Activated T-helper 1 cell treated with anti-CD3 and anti-CD28 coated beads, Interleukin-2, amount 50 U/mL, for 16 hours (primary cell): ENCODE data around the gene VWA8.

Experiments
- DNase-seq, 2 donors: peaks; one replicate each; pipeline ENCODE4 v3.0.0-alpha.2; 2020; ENCODE audit warnings: low read depth in 1 of 2, low spot score in 1 of 2

VWA8 gene

DNA sequence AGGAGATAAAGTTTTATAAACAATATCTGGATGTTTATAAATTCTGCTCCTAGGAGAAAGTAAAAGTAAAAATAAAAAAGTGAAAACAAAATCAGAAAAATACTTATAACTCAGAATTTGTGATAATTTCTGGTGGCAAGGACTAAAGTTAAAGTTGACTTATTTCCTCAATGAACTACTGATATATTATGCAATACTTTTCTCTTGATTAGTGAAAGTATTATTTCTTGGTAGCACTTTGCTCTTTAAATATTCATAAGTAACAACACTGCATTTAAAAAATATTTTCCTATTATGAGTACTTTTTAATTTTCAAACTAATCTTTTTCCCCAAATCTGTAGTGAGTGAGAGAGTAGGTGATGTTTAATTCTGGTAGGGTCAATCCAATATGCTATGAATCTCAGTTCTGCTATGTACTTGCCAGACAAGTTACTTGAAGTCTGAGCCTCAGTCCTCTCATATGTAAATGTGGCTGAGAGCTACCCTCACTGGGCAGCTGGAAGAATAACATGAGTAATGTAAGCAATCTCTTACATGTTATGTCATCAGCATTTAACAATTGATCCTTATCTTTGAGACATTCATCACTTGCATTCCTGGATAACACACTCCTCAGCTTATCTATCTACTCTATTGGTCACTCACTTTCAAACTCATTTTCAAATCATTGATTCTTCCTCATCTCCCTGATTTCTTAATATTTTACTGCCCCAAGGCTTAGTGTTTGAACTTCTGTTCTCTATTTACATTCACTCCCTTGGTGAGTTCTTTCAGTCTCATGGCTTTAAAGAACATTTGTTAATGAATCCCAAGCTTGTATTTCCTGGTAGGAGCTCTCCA lies 264.5 kb downstream of the VWA8 start:
- DNase-seq, result no peak

DNA sequence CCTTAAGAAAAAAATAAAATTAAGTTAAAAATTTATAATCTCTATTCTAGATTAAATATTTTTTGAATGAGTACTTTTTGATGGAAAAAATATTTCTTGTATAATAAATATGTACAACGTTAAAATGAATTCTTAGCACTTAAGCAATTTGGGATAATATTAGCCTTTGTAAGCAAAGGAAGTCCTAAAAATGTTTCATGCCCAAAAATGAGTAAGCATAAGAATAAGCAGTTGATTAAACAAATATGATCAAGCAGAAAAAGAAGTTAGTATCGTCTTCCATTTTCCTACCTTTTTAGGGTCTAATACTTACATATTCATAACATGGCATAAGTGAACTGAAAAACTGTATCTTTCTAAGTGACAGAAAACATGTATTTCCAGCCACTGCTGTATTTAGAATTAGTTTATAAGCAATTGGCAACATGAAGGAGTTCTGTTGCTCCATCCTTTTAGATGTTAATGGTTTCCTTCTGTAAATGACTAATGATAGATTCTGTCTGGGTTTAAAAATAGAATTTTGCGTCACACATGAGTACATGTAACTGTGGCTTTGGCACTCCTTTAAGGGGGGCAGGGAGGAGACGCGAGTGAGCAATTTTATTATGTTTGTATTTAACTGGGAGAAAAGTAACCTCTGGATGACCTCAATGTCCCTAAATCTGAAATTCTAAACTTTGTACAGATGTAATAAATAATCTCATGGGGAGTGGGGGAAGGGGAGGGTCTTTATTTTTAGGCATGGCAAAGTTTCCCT lies 266.2 kb downstream of the VWA8 start:
- DNase-seq, result no peak

DNA sequence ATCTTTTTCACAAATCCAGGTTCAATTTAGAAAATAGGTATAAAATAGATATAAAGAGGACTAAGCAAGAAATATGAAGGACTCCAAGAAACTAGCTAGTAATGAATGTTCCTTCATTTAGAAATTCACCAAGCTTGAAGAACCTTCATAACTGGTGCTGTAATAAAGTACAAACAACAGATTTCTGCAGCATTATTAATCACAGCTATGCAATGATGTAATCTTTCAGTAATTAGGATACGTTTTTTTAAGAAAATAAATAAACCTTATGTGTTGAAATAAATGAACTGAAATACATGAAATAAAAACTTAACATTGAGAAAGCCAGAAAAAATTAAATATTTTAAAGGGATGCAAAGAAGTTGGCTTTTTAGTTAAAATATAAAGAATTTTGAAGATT lies 267.5 kb downstream of the VWA8 start:
- DNase-seq, result no peak

DNA sequence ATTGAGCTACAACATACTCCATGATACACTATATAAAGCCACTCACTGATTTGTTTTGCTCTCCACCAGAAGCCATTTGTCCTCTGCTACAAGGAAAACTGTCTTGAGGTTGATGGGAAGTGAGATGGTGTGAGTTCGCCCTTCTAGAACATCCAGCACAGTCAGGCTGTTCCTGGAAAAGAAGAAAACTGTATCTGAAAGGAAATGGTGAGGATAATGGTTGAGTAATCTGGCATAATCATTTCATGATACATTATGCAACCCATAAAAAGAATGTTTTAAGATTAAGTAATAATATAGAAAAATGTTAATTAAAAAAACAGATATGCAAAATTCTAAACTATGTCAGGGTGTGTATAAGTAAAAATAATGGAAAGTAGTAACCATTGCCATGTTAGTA lies 269.6 kb downstream of the VWA8 start:
- no peak for DNase-seq

DNA sequence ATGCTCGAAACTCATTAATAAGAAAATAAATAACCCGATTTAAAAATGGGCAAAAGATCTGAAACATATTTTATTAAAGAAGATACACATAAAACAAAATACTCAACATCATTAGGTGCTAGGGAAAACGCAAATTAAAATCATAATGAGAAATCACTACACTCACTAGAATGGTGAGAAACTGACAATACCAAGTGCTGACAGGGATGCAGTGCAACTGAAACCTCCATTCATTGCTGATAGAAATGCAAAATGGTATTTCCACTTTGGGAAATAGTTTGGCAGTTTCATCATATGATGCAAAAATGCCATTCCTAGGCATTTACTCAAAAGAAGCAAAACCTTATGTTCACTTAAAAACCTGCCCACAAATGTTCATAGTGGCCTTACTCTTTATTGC lies 278.1 kb downstream of the VWA8 start:
- DNase-seq, result no peak

DNA sequence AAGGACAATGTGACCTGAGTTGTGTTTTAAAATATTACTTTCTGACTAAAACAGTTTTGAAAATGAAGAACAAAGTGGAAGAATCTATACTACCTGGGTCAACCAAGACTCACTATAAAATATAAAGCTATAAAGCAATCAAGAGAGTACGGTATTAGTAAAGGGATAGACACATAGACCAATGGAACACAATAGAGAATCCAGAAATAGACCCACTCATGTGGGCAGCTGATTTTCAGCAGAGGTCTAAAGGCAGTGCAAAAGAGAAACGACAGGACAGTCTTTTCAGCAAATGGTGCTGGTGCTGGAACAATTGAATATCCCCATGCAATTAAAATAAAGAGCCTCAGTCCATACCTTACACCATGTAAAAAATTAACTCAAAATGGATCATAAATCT lies 278.9 kb downstream of the VWA8 start:
- DNase-seq, result no peak

DNA sequence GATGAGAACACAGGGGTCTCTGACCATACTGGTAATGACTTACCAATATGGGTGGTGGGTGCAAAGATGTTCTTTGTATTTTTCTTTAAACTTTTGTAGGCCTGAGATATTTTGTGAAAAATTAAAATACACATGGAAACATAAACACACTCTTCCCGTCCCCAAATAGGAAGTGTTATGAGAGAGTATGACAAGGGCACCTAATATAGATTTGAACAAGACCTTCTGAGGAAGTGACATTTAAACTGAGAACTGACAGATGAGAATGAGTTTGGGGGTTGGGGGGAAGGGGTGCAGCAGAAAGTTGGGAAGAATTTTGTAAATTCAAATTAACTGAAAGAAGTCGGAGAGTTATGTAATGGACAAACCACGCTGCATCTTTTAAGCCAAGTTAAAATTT lies 279.3 kb downstream of the VWA8 start:
- DNase-seq, result no peak

DNA sequence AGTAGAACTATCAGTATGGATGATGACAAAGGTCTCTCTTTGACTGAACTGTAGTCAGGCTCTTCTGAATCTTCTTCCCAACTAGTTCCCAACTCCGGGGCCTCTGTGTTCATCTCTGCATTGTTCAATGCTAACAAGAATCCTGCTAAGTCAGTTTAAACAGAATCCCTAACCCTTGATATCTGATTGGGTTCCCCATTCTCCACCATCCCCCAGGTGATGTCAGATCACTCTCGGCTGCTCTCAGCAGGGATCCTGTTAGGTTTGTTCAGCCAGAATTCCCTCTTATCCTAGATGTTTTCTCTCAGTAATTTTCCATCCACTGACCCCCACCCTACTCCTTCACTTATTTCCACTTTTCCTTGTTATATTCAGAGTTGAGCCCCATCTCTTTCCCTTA lies 280.0 kb downstream of the VWA8 start:
- no peak for DNase-seq

DNA sequence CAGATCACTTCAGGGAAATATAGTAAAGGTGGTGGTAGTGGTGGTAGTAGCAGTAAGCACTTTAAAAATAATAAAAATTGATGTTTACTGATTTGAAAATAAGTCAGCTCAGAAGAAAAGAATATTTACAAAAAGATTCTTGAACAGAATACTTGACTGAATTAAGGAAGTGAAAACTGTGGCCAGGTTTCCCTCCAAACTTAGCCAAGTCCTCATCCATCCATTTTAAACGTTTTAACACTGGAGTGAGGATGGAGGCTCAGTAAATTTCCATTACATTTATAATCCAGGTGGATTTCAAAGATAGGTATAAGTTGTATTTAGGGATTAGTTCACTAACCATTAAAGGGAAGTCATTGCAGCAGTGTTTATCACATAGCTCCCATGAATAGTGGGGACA lies 282.1 kb downstream of the VWA8 start:
- DNase-seq, result no peak

DNA sequence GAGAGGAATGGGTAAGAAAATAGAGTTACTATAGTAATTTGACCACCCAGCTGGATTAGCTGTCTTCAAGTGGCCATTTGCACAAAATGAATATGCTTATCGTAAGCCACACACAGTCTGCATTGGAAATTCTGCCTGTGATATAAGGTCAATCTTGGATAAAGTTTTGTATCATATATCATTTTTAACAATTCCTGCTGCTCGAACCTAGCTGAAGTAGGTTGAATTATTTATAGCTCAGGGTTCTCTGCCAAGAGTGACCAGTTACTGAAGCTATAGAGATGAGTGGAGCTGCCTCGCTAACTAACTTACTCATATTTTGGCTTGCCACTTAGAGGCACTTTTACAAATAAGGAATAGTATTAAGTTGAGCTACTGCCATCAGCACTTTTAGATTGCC lies 282.7 kb downstream of the VWA8 start:
- DNase-seq, result no peak

DNA sequence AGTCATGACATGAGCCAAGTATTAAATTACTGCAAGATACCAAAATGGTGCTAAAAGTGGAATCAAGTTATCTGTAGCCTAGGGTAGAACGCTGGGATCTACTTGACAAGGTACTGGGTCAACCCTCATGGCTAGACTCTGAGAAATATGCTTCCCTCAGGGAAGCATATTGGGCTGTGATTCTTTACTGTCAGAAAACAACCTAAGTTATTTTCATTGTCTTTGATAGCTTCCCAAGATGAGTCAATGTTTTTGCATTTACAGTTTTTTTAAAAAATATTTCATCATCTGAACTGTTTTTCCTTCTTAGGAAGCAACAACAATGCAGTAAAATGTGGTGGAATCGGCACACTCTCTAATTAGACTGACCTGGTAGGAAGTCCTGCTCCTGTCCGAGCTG lies 285.6 kb downstream of the VWA8 start:
- no peak for DNase-seq

DNA sequence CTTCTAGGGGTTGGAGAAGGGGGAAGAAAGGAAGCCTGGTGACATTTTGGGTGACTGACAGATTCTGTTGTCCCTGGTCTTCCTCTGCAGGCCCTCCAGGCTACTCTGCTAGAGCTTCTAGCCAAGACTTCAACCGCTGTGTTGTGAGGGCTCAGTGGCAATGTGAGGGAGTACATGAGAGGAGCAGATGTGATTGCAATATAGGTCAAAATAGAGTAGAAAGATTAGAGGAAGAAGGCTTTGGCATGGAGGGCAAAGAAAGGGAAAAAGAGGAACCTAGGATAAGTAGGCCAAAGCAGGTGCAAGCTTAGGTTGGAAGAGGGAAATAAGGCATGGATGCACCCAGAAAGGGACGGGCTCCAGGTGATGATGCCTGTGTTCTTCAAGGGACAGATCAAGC lies 286.7 kb downstream of the VWA8 start:
- no peak for DNase-seq

DNA sequence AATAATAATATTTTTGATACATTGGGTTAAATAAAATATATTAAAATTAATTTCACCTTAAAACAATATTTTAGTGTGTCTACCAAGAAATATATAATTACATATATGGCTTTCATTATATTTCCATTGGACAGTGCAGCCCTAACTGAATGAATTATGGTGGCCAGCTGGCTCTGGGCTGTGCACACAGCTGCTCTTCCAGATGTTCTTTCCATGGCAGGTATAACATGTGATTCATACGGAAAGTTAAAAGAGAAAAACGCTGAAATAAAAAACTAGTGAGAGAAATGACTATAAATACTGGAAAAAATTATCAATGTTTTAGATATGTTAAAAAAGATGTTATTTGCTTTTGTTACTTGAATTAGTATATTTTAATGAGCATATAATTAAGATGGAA lies 287.3 kb downstream of the VWA8 start:
- no peak for DNase-seq

DNA sequence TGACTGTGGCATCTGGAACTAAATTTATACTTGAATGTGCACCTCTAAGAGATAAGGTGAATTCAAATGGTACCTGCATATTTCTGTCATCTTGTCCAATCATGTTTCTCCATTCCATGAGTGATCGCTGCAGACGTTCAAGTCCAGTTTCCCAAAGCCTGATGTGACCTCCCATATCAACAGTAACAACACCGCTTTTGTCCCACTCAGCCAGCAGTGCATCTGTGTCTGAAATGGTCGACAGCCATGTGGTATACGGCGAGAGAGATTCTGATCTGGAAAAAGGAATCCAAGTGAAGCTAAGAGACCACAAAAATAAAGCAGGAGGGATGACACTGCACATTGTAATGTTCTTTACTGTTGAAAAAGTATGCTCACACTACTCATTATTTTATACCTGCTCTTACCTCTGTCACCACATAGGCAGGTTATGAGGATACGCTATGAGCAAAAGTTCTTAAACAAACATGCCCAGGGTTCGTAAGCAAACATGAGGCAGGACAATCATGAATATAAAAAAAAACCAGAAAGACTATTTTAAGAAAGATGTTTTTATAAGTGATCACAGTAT lies 290.0 kb downstream of the VWA8 start:
- DNase-seq, result no peak

DNA sequence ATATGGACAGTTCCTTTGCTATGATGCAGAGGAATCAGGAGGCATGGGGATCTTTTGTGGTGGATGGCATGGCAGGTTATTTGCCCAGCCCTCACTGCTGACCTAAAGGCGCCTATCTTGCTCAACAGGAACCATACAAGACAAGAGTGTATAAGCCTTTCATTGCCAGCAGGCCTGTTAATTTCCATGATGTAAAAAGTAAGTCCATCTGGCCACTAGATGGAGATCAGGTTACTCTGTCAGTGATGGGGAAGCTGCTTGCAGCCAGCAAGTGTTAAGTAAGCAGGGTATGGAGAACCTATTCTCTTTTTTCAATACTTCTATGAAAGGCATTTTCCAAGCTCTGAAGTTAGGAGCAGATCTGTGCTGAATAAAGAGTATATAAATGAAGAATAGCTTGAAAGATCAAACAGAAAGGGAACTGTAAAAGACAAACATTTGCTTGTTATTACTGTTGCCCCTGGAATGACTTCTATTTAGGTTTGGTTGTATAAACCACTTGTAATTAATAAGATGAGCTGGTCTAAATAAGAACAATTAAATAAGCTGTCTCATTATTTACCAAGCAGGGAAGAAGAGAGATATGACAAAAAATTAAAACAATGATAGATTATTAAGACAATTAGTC lies 292.7 kb downstream of the VWA8 start:
- DNase-seq, result no peak

DNA sequence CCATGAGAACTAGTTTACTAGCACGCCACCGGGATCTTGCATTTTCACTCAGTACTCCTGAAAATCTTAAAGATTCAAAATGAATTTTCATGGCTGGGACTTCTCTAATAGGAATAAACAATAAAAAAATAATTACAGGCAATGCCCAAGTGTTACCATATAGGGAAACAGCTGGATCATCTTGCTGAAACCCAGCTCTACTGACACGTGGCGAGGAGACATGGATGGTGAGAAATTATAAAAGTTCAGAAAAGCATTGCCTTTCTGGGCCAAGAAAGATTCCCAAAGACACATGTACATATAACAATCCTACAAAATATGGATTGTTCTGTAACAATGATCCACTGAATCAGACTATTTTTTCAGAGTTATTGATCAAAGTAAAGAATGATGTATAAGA lies 294.3 kb downstream of the VWA8 start:
- DNase-seq, result no peak

DNA sequence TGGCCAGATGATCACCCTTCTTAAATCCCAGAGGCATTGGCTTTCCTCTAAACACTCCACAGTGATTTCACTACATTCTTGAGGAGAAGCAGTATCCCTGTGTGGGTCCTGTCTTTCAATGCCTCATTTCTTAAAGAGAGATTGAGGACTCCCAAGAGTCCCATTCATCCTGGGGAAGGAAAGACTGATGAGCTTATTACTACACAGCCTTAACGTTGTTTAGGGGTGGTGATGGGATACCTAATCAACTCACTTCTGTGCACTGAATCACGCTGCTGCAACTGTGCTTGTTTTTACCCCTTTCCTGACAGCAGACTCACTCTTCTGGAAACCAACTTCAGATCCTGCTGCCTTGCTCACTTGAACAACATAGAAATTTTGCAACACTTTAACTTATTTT lies 300.5 kb downstream of the VWA8 start:
- DNase-seq, result no peak

DNA sequence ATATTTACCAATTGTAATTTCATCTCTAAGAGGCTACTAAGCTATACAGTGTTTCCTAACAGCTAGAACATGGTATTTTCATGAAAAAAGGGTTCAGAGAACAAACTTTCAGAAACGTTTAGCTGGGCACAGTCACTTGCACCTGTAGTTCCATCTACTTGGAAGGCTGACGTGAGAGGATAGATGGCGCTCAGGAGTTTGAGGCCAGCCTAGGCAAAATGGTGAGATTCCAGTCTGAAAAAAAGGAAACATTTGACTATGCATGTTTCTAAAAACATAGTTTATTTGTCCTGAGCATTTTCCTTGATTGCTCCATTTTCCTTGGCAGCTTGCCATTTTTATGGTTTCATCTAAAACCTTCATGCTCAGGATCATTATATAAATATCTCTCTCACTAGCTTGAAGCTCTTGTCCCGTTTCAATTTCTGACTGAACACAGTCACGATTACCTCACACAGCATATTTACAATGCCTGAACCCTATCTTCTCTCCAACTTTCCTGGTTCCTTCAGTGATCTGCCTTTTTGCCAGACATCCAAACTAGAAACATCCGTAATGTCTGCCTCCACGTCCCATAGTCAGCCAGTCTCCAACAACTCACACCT lies 302.8 kb downstream of the VWA8 start:
- no peak for DNase-seq

DNA sequence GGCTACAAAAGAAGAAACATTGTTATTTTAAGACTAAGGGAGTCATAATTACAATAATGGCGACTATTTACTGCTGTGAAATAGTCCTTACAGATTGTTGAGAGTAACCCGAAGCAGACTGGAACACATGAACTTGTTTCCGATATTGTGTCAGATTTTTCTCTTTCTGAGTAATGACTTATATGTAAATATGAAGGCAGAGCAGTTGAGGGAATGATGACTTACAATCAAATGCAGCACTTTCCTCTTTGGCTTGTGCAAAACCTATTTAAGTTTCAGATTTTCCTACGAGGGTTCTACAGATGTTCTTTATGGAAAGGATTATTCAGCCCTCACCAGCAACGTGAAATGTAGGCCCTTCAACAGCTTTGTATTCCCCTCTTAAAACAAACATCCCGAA lies 304.9 kb downstream of the VWA8 start:
- no peak for DNase-seq

DNA sequence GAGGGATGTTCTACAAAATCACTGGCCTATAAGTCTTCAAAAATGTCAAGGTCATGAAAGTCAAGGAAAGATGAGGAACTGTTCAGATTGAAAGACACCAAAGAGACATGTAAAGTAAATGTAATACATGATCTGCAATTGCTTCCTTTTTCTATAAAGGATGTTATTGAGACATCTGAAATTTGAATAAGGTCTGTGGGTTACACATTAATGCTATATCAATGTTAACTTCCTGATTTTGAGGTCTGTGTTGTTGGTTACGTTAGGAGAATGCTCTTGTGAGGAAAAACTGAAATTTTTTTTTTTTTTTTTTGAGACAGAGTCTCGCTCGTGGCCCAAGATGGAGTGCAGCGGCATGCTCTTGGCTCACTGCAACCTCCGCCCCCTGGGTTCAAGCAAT lies 306.1 kb downstream of the VWA8 start:
- DNase-seq, result no peak

DNA sequence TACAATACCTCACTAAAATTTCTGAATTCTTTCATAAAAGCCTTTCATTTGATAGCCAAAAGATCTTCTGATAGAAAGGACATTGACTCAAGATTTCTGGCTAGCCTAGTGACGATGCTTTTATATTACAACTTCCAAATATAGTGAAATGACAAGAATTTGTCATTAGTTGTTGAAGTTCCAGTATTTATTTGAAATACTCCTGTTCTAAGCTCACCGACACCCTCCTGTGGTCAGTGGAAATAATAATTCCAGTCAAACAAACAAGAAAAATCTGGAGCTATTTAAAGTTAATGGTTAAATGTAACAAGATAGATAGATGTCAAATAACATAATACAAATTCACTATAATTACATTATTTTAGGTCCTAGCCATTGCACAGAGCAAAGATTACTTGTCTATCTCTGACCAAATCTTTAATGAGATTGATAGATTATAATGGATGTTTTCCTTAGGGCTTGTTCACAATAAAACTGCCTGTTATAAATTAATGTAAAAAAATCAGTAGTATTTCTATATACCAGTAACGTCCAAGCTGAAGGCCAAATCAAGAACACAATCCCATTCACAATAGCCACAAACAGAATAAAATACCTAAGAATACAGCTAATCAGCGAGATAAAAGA lies 308.1 kb downstream of the VWA8 start:
- no peak for DNase-seq
